Keratinocyte (primary cell): Measurements from ENCODE around the gene HOXC5. TPM values are rescaled to one million over a fixed set of nuclear protein-coding genes. Genes with fewer than 3 reads are reported as not detected.
A peak's percentile ranks its signal among the peaks of the same experiment; 100 is the strongest.

Experiments
- DNase-seq: peaks from one replicate; pipeline ENCODE4 v3.0.0-alpha.2; 2011; ENCODE audit warnings: low read depth, missing footprints, low spot score
- FAIRE-seq: peaks from 2 replicates; lab custom pipeline; 2011; peaks lifted over from hg19 to GRCh38; lab: Jason Lieb, UNC
- H2AFZ ChIP-seq: 2 replicates; pipeline ENCODE4 v1.6.0; 2012; ENCODE audit warnings: low read length, control low read depth, inconsistent platforms; ENCODE audit not compliant: control insufficient read depth
- H3K27ac ChIP-seq: 2 replicates; pipeline ENCODE4 v1.5.1; 2011; ENCODE audit warnings: low read length; ENCODE audit not compliant: control insufficient read depth, insufficient read depth
- H3K27me3 ChIP-seq: 3 replicates; pipeline ENCODE4 v1.6.0; 2011; ENCODE audit warnings: low read length; ENCODE audit not compliant: control insufficient read depth, insufficient read depth; ENCODE audit errors: extremely low read depth
- H3K36me3 ChIP-seq, 2 experiments: 2 replicates in 1 of 2; 3 replicates in 1 of 2; pipeline ENCODE4 v1.5.1; 2011; ENCODE audit warnings: low read length in 2 of 2, mild to moderate bottlenecking in 1 of 2; ENCODE audit not compliant: control insufficient read depth in 2 of 2, insufficient read depth in 2 of 2; ENCODE audit errors: extremely low read depth in 1 of 2
- H3K4me1 ChIP-seq: 3 replicates; pipeline ENCODE4 v1.5.1; 2011; ENCODE audit warnings: low read length; ENCODE audit not compliant: control insufficient read depth, insufficient read depth; ENCODE audit errors: extremely low read depth
- H3K4me2 ChIP-seq: 3 replicates; pipeline ENCODE4 v1.6.0; 2011; ENCODE audit warnings: low read depth, low read length; ENCODE audit not compliant: control insufficient read depth, insufficient read depth; ENCODE audit errors: extremely low read depth
- H3K4me3 ChIP-seq, 3 experiments: fragments of 200-600 bp in 1 of 3; sonication (generic) in 1 of 3; 2 replicates in 2 of 3; 3 replicates in 1 of 3; pipeline ENCODE4 v1.5.1; 2011 to 2016; ENCODE audit warnings: low read length in 3 of 3, mild to moderate bottlenecking in 3 of 3, control low read depth in 2 of 3, inconsistent platforms in 1 of 3, low read depth in 1 of 3, mixed read lengths in 1 of 3, mixed run types in 1 of 3, moderate library complexity in 1 of 3; ENCODE audit not compliant: control insufficient read depth in 2 of 3, insufficient read depth in 2 of 3; ENCODE audit errors: extremely low read depth in 1 of 3
- H3K79me2 ChIP-seq: 2 replicates; pipeline ENCODE4 v1.6.0; 2012; ENCODE audit warnings: low read length; ENCODE audit not compliant: control insufficient read depth, insufficient read depth
- H3K9ac ChIP-seq: 3 replicates; pipeline ENCODE4 v1.6.0; 2011; ENCODE audit warnings: low read length; ENCODE audit not compliant: control insufficient read depth, insufficient read depth; ENCODE audit errors: extremely low read depth
- H3K9me1 ChIP-seq: 3 replicates; pipeline ENCODE4 v1.6.0; 2011; ENCODE audit warnings: low read length; ENCODE audit not compliant: control insufficient read depth, insufficient read depth; ENCODE audit errors: extremely low read depth
- H3K9me3 ChIP-seq: 2 replicates; pipeline ENCODE4 v1.5.1; 2012; ENCODE audit warnings: low read depth, low read length; ENCODE audit not compliant: control insufficient read depth
- H4K20me1 ChIP-seq: 3 replicates; pipeline ENCODE4 v1.6.0; 2011; ENCODE audit warnings: low read length; ENCODE audit not compliant: control insufficient read depth, insufficient read depth; ENCODE audit errors: extremely low read depth
- CTCF ChIP-seq, 3 experiments: IDR thresholded peaks in 1 of 3; conservative IDR thresholded peaks in 1 of 3; optimal IDR thresholded peaks in 1 of 3; 2 replicates in 2 of 3; 3 replicates in 1 of 3; pipeline versions ENCODE3 to v1.5.1; 2011; ENCODE audit warnings: low read length in 3 of 3, mild to moderate bottlenecking in 3 of 3, moderate library complexity in 2 of 3, control low read depth in 1 of 3, inconsistent platforms in 1 of 3; ENCODE audit not compliant: insufficient read depth in 2 of 3; ENCODE audit errors: extremely low read depth in 1 of 3
- EZH2 ChIP-seq: IDR thresholded peaks from one replicate; pipeline ENCODE4 v1.6.1; 2012; ENCODE audit warnings: inconsistent platforms, mild to moderate bottlenecking, low read length, moderate library complexity
- dilution Hi-C: fragments of 300-500 bp; cut with MboI; formaldehyde crosslinking; loops from one replicate; pipeline ENCODE4 v1.7.0; 2020; ENCODE audit warnings: low sequenced_read_pairs; ENCODE audit not compliant: extremely low pct_ligation_motif_present
- polyA plus RNA-seq, 5 experiments: library from polyadenylated mRNA; depleted of rRNA in 3 of 5; stranded (reverse) in 3 of 5; stranded (forward) in 1 of 5; unstranded in 1 of 5; fragments of >200 nt; gene quantifications; 1 replicate in 1 of 5; 2 replicates in 3 of 5; 3 replicates in 1 of 5; pipeline versions ENCODE4 v1.2.1 to v1.2.3, GENCODE V29; 2011 to 2012; ENCODE audit warnings: missing spikeins in 2 of 5, low read depth in 1 of 5, low replicate concordance in 1 of 5

Gene HOXC5
- polyA plus RNA-seq, 1 donor (not counting 4 experiments of a cell fraction or from before 2014, with no cell fraction given) = 0.18 TPM

GRCh38 chr12:54053751-54054741 lies 21.2 kb downstream of the HOXC5 start, which contains the start of gene HOXC4:
TSS of gene HOXC4 (plus strand) at chr12:54053835. CDS start at chr12:54053923, 88 bp downstream.
- Histone ChIP-seq H3K4me2 (peak within 1 kb of the TSS; percentile 68), H3K9me3 (no peaks in the 10 kb centered on the region), H3K9ac (peak within 1 kb of the TSS; percentile 69), H3K27ac (peak within 1 kb of the TSS; percentile 47), H3K4me3 (peak within 1 kb of the TSS in 1 of 3 experiments; percentile 32), H4K20me1 (no peaks in the 10 kb centered on the region), H2AFZ (peak within 1 kb of the TSS; percentile 52), H3K79me2 (no peaks in the 10 kb centered on the region), H3K27me3 (no peaks in the 10 kb centered on the region), H3K4me1 (peaks cover 25% of the 10 kb centered on the region), H3K36me3 (no peaks in the 10 kb centered on the region), H3K9me1 (no peaks in the 10 kb centered on the region)
- dilution Hi-C loops = no loop called here
- FAIRE-seq (no peak), DNase-seq (no peak)
- TF ChIP-seq EZH2 (no peak), CTCF (optimal IDR thresholded peaks at IDR 0.05 in 1 of 3, IDR thresholded peaks at IDR 0.05 in 1 of 3, conservative IDR thresholded peaks at IDR 0.05 in 1 of 3; ENCODE audit: extremely low read depth in 1 of 3, insufficient read depth in 2 of 3, low read length in 3 of 3) (no peak)

- Histone ChIP-seq H4K20me1 (no peaks in the 10 kb centered on the region), H3K4me2 (no peak overlapping the region), H3K9ac (no peak overlapping the region), H3K79me2 (no peaks in the 10 kb centered on the region), H3K27me3 (no peaks in the 10 kb centered on the region), H3K36me3 (no peaks in the 10 kb centered on the region), H3K9me1 (no peaks in the 10 kb centered on the region), H3K9me3 (no peaks in the 10 kb centered on the region), H3K4me1 (peaks cover 25% of the 10 kb centered on the region), H2AFZ (no peak overlapping the region), H3K4me3 (no peak overlapping the region), H3K27ac (no peak overlapping the region)
- FAIRE-seq = no peak
- TF ChIP-seq CTCF (optimal IDR thresholded peaks at IDR 0.05 in 1 of 3, IDR thresholded peaks at IDR 0.05 in 1 of 3, conservative IDR thresholded peaks at IDR 0.05 in 1 of 3; ENCODE audit: extremely low read depth in 1 of 3, insufficient read depth in 2 of 3, low read length in 3 of 3) (no peak), EZH2 (no peak)
- DNase-seq = no peak
- dilution Hi-C loops = no loop called here
These were observed 21.9 kb downstream of the HOXC5 start for GRCh38 chr12:54054742-54055194.
